ENCODE measurements around the gene CRTAP. TPM values are rescaled to one million over a fixed set of nuclear protein-coding genes. Genes with fewer than 3 reads are reported as not detected.

CRTAP gene
- total and polyA plus RNA-seq, 2 of the 13 experiments (the other 11 are each of a cell fraction or from before 2014, with no cell fraction given): 54.2 to 119 TPM

DNA sequence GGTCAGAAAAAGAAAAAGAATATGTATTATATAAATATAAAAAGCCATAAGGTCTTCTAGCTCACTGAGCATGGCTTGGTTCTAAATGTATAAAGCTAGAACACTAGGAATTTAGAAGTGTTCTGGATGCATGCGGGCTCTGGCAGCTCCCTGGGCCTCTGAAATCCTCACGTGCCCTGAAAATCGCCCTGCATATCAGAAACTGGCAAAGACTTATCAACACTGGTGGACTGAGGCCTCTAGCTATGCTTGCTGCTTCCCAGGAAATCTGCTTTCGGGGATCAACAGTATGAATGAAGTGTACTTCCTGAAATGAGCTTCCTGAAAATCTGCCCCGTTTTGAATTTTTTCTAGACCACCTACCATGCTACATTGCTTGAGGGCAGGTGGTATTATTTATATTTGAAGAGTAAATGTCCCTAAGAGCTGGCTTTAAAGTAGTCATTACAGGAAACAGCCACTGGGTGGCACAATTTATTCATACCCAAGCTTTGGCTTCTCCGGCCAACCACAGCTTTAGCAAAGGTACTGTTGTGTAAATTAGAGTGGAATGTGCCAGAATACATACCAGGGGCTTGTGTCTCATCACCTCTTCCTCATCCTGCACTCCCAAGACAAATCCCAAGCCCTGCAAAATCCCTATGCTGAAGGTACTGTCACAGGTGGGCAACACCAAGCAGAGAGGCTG, 17.7 kb downstream of the CRTAP start:
- DNase-seq (ENCODE audit: low spot score): peak; percentile 66
- BruUV-seq (replicated peaks): no TSS peak
- no peak overlapping the region for H2AFZ ChIP-seq (ENCODE audit: low read length)
- 37% methylated on average over 5 of the region's 6 CpGs for WGBS (ENCODE audit: low lambda C conversion rate)
- H3K36me3 ChIP-seq (replicated peaks in 1 of 2; ENCODE audit: control insufficient read depth in 1 of 2, insufficient read depth in 2 of 2, low read length in 2 of 2): peaks cover 4 to 37% of the 10 kb centered on the region in 2 experiments; a peak in 4 of 5 replicates
- no peaks in the 10 kb centered on the region for H4K20me1 ChIP-seq (ENCODE audit: insufficient read depth, low read length)
- intact Hi-C loops (cut with micrococcal nuclease; ENCODE audit: unreplicated experiment) (loop anchor here (1.0 to 10.0 kb wide), 6 partner anchors 103 to 653 kb away; no protein-coding TSS in a partner anchor), in situ Hi-C loops (cut with HindIII; ENCODE audit: extremely low pct_ligation_motif_present, low pct_unique_long_range_greater_than_20kb) (loop anchor here (5.0 kb wide), 1 partner anchor 241 kb away; no protein-coding TSS in a partner anchor)
- H3K4me3 ChIP-seq (replicated peaks in 1 of 3; ENCODE audit: insufficient read depth in 1 of 3, low read depth in 2 of 3, low read length in 3 of 3): no peak overlapping the region
- no peaks in the 10 kb centered on the region for H3K9me3 ChIP-seq (ENCODE audit: low read length)
- no peak overlapping the region for H3K4me2 ChIP-seq (ENCODE audit: low read depth, low read length)
- ChIA-PET CTCF (ENCODE audit: low intra/inter-chr PET ratio, low total read pairs) (interaction anchor here (0.7 to 3.3 kb wide), 6 partner anchors 51 to 242 kb away, joined by 3 to 40 read pairs (median 4); no protein-coding TSS in a partner anchor), POLR2A (interaction anchor here (0.7 to 1.6 kb wide), 2 partner anchors 34 to 241 kb away, joined by 3 to 5 read pairs; partner anchors contain the start of genes GLB1 and TMPPE)
- H3K27ac ChIP-seq (ENCODE audit: extremely low read length, insufficient read depth, low read length): no peak overlapping the region
- TF ChIP-seq, protein P1, sequence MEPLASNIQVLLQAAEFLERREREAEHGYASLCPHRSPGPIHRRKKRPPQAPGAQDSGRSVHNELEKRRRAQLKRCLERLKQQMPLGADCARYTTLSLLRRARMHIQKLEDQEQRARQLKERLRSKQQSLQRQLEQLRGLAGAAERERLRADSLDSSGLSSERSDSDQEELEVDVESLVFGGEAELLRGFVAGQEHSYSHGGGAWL (CRISPR knock-in tag; IDR thresholded peaks at IDR 0.05): no peak
- TF ChIP-seq NFRKB (IDR thresholded peaks at IDR 0.05) (no peak), TEAD3 (CRISPR knock-in tag; optimal IDR thresholded peaks at IDR 0.05; ENCODE audit: borderline replicate concordance) (peak; percentile 54), SMC3 (IDR thresholded peaks at IDR 0.05; ENCODE audit: low read length) (peak; percentile 95), NFE2L2 (IDR thresholded peaks at IDR 0.05; ENCODE audit: low read length) (0 out of 2 replicates have a peak, but pooled peaks have one; percentile 5), ZFP41 (CRISPR knock-in tag; IDR thresholded peaks at IDR 0.05; ENCODE audit: borderline replicate concordance) (no peak), STAG1 (CRISPR knock-in tag; IDR thresholded peaks at IDR 0.05) (peak; percentile 92), PITX1 (CRISPR knock-in tag; IDR thresholded peaks at IDR 0.05) (no peak), NR2C2 (CRISPR knock-in tag; IDR thresholded peaks at IDR 0.05; ENCODE audit: borderline replicate concordance) (no peak), RAD21 (CRISPR knock-in tag; IDR thresholded peaks at IDR 0.05) (peak; percentile 87)
- TF ChIP-seq, protein P2, sequence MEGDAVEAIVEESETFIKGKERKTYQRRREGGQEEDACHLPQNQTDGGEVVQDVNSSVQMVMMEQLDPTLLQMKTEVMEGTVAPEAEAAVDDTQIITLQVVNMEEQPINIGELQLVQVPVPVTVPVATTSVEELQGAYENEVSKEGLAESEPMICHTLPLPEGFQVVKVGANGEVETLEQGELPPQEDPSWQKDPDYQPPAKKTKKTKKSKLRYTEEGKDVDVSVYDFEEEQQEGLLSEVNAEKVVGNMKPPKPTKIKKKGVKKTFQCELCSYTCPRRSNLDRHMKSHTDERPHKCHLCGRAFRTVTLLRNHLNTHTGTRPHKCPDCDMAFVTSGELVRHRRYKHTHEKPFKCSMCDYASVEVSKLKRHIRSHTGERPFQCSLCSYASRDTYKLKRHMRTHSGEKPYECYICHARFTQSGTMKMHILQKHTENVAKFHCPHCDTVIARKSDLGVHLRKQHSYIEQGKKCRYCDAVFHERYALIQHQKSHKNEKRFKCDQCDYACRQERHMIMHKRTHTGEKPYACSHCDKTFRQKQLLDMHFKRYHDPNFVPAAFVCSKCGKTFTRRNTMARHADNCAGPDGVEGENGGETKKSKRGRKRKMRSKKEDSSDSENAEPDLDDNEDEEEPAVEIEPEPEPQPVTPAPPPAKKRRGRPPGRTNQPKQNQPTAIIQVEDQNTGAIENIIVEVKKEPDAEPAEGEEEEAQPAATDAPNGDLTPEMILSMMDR (CRISPR knock-in tag; IDR thresholded peaks at IDR 0.05): peak; percentile 84
- TF ChIP-seq, protein P3, sequence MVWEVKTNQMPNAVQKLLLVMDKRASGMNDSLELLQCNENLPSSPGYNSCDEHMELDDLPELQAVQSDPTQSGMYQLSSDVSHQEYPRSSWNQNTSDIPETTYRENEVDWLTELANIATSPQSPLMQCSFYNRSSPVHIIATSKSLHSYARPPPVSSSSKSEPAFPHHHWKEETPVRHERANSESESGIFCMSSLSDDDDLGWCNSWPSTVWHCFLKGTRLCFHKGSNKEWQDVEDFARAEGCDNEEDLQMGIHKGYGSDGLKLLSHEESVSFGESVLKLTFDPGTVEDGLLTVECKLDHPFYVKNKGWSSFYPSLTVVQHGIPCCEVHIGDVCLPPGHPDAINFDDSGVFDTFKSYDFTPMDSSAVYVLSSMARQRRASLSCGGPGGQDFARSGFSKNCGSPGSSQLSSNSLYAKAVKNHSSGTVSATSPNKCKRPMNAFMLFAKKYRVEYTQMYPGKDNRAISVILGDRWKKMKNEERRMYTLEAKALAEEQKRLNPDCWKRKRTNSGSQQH (CRISPR knock-in tag; IDR thresholded peaks at IDR 0.05; ENCODE audit: low read depth): 0 out of 2 replicates have a peak, but pooled peaks have one; percentile 37
- FAIRE-seq: peak; percentile 79
- H3K4me1 ChIP-seq (ENCODE audit: insufficient read depth, low read length): no peaks in the 10 kb centered on the region
- H3K27me3 ChIP-seq (ENCODE audit: control insufficient read depth in 1 of 2, insufficient read depth in 2 of 2, low read length in 2 of 2): no peaks in the 10 kb centered on the region
- no peak overlapping the region for H3K9ac ChIP-seq (ENCODE audit: insufficient read depth, low read depth, low read length)
- peak; percentile 94 for ATAC-seq
- H3K79me2 ChIP-seq (ENCODE audit: insufficient read depth, low read length): no peaks in the 10 kb centered on the region

Measured in HepG2 (cell line).